Measurements from ENCODE around the gene TRHDE.

The TRHDE gene

GRCh38 chr12:72442217-72442616 lies 170.0 kb downstream of the TRHDE start:
- ChIA-PET POLR2A (no interaction called here), CTCF (no interaction called here)
- Histone ChIP-seq H3K27ac (ENCODE audit: extremely low read depth, low read depth, low read length) (no peak overlapping the region), H3K36me3 (ENCODE audit: control insufficient read depth in 2 of 2, insufficient read depth in 1 of 2, low read length in 2 of 2) (no peaks in the 10 kb centered on the region), H3K9me3 (ENCODE audit: control insufficient read depth, insufficient read depth, low read depth, low read length) (no peaks in the 10 kb centered on the region), H3K4me1 (ENCODE audit: control insufficient read depth, insufficient read depth, low read length) (no peaks in the 10 kb centered on the region), H3K4me3 (ENCODE audit: low read depth, low read length) (no peak overlapping the region)
- TF ChIP-seq ZNF600 (tag by site-specific recombination; IDR thresholded peaks at IDR 0.05) (no peak), ZFHX2 (tag by site-specific recombination; conservative IDR thresholded peaks at IDR 0.05) (no peak), ZNF623 (tag by site-specific recombination; IDR thresholded peaks at IDR 0.05) (no peak), ZNF24 (tag by site-specific recombination; IDR thresholded peaks at IDR 0.05) (no peak), REST (tag by site-specific recombination; IDR thresholded peaks at IDR 0.05) (no peak), ZNF362 (tag by site-specific recombination; IDR thresholded peaks at IDR 0.05) (no peak), ZNF140 (tag by site-specific recombination; IDR thresholded peaks at IDR 0.05) (no peak), ZNF157 (tag by site-specific recombination; IDR thresholded peaks at IDR 0.05) (no peak), ZNF16 (tag by site-specific recombination; IDR thresholded peaks at IDR 0.05; ENCODE audit: low read depth) (no peak), ZNF610 (tag by site-specific recombination; IDR thresholded peaks at IDR 0.05; ENCODE audit: borderline replicate concordance) (no peak), AEBP2 (tag by site-specific recombination; IDR thresholded peaks at IDR 0.05; ENCODE audit: borderline replicate concordance) (no peak), ZNF837 (tag by site-specific recombination; IDR thresholded peaks at IDR 0.05) (no peak), ZNF404 (tag by site-specific recombination; IDR thresholded peaks at IDR 0.05) (no peak), ZNF639 (tag by site-specific recombination; IDR thresholded peaks at IDR 0.05) (no peak), ZNF776 (tag by site-specific recombination; IDR thresholded peaks at IDR 0.05; ENCODE audit: borderline replicate concordance) (no peak), ZSCAN23 (tag by site-specific recombination; IDR thresholded peaks at IDR 0.05) (no peak), ZNF114 (tag by site-specific recombination; IDR thresholded peaks at IDR 0.05) (no peak)

GRCh38 chr12:72444125-72444524 lies 172.0 kb downstream of the TRHDE start:
- no peaks in the 10 kb centered on the region for H3K9me3 ChIP-seq (ENCODE audit: control insufficient read depth, insufficient read depth, low read depth, low read length)
- H3K36me3 ChIP-seq (ENCODE audit: control insufficient read depth in 2 of 2, insufficient read depth in 1 of 2, low read length in 2 of 2), result no peaks in the 10 kb centered on the region
- H3K4me1 ChIP-seq (ENCODE audit: control insufficient read depth, insufficient read depth, low read length), result no peaks in the 10 kb centered on the region
- ChIA-PET POLR2A (no interaction called here), CTCF (interaction anchor here (0.8 kb wide), 1 partner anchor 98 kb away, joined by 3 read pairs; no protein-coding TSS in a partner anchor)
- H3K27ac ChIP-seq (ENCODE audit: extremely low read depth, low read depth, low read length), result no peak overlapping the region
- TF ChIP-seq IKZF3 (tag by site-specific recombination; IDR thresholded peaks at IDR 0.05) (no peak), ZNF350 (tag by site-specific recombination; IDR thresholded peaks at IDR 0.05) (no peak), ZNF239 (tag by site-specific recombination; IDR thresholded peaks at IDR 0.05) (no peak), RBAK (tag by site-specific recombination; IDR thresholded peaks at IDR 0.05) (no peak), ZNF292 (tag by site-specific recombination; IDR thresholded peaks at IDR 0.05; ENCODE audit: borderline replicate concordance, low read depth) (no peak), ZNF23 (tag by site-specific recombination; IDR thresholded peaks at IDR 0.05; ENCODE audit: borderline replicate concordance) (no peak), ZBTB1 (tag by site-specific recombination; IDR thresholded peaks at IDR 0.05) (no peak), ZSCAN5A (tag by site-specific recombination; IDR thresholded peaks at IDR 0.05) (no peak), PBX3 (CRISPR knock-in tag; IDR thresholded peaks at IDR 0.05) (no peak)
- H3K4me3 ChIP-seq (ENCODE audit: low read depth, low read length), result no peak overlapping the region
